ENCODE data around the gene MARCHF6. TPM values are rescaled to one million over a fixed set of nuclear protein-coding genes. Genes with fewer than 3 reads are reported as not detected.

Gene MARCHF6
- total and polyA plus RNA-seq, 2 donors from 2014 or later, result 70.4 to 177 TPM

DNA sequence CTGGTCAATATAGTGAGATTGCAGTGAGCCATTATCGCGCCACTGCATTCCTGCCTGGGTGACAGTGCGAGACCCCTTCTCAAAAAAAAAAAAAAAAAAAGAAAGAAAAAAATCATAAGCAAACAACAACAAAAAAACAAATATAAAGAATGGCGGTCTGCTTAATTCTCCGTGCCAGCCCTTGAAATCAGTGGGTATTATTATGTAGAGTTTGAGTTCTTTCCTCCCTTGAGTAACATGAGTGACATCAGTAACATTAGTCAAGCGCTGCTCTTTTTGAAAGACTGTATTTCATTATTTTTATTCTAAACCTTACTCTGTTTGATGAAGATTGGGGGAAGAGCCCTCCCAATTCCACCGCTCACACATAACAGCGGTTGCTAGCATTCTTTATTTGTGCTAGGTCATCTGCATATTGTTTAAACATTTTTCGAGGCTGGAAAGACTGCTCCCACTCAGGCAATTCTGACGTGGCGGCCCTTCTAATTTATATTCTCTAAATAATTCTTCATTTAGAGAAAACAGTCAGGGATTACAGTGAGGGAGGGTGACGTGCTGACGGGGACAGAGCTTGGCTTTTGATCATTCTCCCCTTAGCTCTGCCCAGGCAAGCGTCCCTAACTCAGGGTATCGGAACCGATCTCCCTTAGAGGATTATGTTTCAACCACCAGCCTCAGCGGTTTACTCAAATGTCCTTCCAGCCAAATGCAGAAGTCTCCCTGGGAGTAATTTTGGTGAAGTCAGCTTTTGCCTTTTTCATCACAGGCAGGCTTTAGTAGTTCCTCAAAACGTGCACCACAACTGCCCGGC is 860 bp upstream of the MARCHF6 start:
- FAIRE-seq (no peak), DNase-seq (peak in 2 of 5 donors; percentile 85 to 89)
- no peaks in the 10 kb centered on the region for H3K27me3 ChIP-seq (ENCODE audit: control insufficient read depth, insufficient read depth, low read length)
- H3K36me3 ChIP-seq (ENCODE audit: control insufficient read depth in 2 of 3, insufficient read depth in 3 of 3, low read length in 3 of 3), result no peaks in the 10 kb centered on the region
- no peaks in the 10 kb centered on the region for H3K9me3 ChIP-seq (ENCODE audit: control insufficient read depth in 2 of 3, insufficient read depth in 1 of 3, low read length in 3 of 3)
- H3K27ac ChIP-seq (ENCODE audit: low read depth in 2 of 2, low read length in 2 of 2), result peak overlapping the region; percentile 96 to 98
- TF ChIP-seq, protein P1, sequence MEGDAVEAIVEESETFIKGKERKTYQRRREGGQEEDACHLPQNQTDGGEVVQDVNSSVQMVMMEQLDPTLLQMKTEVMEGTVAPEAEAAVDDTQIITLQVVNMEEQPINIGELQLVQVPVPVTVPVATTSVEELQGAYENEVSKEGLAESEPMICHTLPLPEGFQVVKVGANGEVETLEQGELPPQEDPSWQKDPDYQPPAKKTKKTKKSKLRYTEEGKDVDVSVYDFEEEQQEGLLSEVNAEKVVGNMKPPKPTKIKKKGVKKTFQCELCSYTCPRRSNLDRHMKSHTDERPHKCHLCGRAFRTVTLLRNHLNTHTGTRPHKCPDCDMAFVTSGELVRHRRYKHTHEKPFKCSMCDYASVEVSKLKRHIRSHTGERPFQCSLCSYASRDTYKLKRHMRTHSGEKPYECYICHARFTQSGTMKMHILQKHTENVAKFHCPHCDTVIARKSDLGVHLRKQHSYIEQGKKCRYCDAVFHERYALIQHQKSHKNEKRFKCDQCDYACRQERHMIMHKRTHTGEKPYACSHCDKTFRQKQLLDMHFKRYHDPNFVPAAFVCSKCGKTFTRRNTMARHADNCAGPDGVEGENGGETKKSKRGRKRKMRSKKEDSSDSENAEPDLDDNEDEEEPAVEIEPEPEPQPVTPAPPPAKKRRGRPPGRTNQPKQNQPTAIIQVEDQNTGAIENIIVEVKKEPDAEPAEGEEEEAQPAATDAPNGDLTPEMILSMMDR (IDR thresholded peaks at IDR 0.05; ENCODE audit: borderline replicate concordance, extremely low read depth, insufficient read depth), result no peak
- H3K4me1 ChIP-seq (ENCODE audit: control insufficient read depth in 2 of 3, insufficient read depth in 2 of 3, low read depth in 1 of 3, low read length in 3 of 3), result peaks cover 0 to 10% (median 0%) of the 10 kb centered on the region in 3 donors
- peak overlapping the region; percentile 34 to 86 (median 84) for H3K9ac ChIP-seq (ENCODE audit: low read length in 3 of 3)
- intact Hi-C loops (cut with DNase I), result no loop called here
- H3K4me3 ChIP-seq (ENCODE audit: low read length in 3 of 3), result peak overlapping the region; percentile 54 to 90 (median 80)

DNA sequence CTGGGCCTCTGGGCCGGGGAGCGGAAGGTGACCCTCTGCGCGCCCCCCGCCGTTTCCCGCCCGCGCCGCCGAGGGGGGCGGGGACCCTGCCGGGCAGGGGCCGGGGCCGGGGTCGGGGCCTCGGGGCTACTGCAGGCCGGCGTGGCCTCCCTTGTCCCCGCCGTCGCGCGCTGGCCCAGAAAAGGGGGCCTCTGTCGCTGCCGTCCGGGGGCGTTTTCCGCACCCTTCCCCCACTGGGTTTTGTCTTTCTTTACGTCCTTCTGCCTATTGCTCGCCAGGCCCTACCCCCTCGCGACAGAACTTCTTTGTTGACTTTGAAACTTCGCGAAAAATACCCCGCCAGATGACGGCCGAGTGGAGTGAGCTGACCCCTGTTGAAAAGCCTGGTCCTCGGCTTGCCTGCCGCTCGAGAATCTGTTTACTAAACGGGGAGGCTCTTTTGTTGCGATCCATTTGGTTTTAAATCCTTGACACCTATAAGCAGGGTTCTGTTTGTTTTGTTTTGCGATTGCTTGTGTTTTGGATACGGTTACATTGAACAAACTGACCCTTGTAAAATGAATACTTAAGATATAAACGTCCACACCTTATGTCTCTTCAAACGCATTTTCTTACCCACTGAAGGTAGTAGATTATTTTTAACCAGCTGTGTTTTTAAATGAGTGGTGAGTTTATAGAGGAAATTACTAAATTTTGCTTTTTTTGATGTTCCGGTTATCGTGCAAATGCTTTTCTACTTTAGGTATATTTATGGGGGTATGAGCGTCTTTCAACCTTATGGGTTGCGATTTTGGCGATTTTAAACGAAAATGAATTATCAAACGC is 765 bp downstream of the MARCHF6 start:
- no peaks in the 10 kb centered on the region for H3K36me3 ChIP-seq (ENCODE audit: control insufficient read depth in 2 of 3, insufficient read depth in 3 of 3, low read length in 3 of 3)
- peak overlapping the region; percentile 96 to 98 for H3K27ac ChIP-seq (ENCODE audit: low read depth in 2 of 2, low read length in 2 of 2)
- intact Hi-C loops (cut with DNase I), result no loop called here
- TF ChIP-seq, protein P1 (IDR thresholded peaks at IDR 0.05; ENCODE audit: borderline replicate concordance, extremely low read depth, insufficient read depth), result no peak
- no peaks in the 10 kb centered on the region for H3K9me3 ChIP-seq (ENCODE audit: control insufficient read depth in 2 of 3, insufficient read depth in 1 of 3, low read length in 3 of 3)
- H3K9ac ChIP-seq (ENCODE audit: low read length in 3 of 3), result peak overlapping the region; percentile 48 to 84 (median 71)
- no peaks in the 10 kb centered on the region for H3K27me3 ChIP-seq (ENCODE audit: control insufficient read depth, insufficient read depth, low read length)
- DNase-seq (peak in 4 of 5 donors; percentile 74 to 86 (median 84)), FAIRE-seq (no peak)
- H3K4me3 ChIP-seq (ENCODE audit: low read length in 3 of 3), result peak overlapping the region; percentile 66 to 90 (median 90)
- H3K4me1 ChIP-seq (ENCODE audit: control insufficient read depth in 2 of 3, insufficient read depth in 2 of 3, low read depth in 1 of 3, low read length in 3 of 3), result peaks cover 0 to 10% (median 0%) of the 10 kb centered on the region in 3 donors

DNA sequence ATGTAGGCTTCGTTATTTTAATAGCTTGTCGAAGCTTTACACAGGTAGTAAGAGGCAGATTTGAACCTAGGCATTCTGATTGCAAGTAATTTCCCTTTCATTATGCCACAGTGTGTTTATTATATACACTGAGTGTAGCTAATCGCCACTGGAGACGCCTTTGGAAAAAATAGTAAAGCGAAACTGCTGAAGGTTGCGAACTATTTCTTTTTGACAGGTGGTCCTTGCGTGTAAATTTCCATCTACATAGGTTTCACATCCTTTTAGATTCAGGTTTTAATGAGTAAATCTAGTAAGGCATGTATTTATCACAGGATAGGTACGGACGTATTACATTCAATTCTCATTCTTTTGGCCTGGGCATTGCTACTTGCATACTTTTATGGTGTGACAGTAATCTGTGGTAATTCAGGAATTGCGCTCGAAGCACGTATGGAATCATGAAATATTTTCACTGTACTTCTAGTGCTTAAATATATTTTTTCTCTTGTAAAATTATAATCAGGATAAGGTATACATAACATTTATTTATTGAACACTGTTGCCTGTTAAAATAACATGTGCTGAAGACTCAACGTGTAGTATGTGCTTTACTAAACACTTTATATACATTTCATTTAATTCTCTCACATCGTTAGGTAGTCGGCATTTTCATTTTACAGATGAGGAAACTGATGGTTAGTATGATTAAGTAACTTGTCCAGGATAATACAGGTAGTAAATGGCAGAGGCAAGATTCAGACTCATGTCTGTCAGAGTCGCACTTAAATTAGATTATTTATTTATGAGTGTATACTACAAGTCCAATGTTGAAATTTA is 1.8 kb downstream of the MARCHF6 start:
- Histone ChIP-seq H3K9me3 (ENCODE audit: control insufficient read depth in 2 of 3, insufficient read depth in 1 of 3, low read length in 3 of 3) (no peaks in the 10 kb centered on the region), H3K9ac (ENCODE audit: low read length in 3 of 3) (peak overlapping the region; percentile 48 to 84 (median 71)), H3K4me1 (ENCODE audit: control insufficient read depth in 2 of 3, insufficient read depth in 2 of 3, low read depth in 1 of 3, low read length in 3 of 3) (peaks cover 0 to 10% (median 0%) of the 10 kb centered on the region in 3 donors), H3K36me3 (ENCODE audit: control insufficient read depth in 2 of 3, insufficient read depth in 3 of 3, low read length in 3 of 3) (no peaks in the 10 kb centered on the region), H3K4me3 (ENCODE audit: low read length in 3 of 3) (peak overlapping the region; percentile 66 to 90 (median 90)), H3K27me3 (ENCODE audit: control insufficient read depth, insufficient read depth, low read length) (no peaks in the 10 kb centered on the region), H3K27ac (ENCODE audit: low read depth in 2 of 2, low read length in 2 of 2) (peak overlapping the region; percentile 0 to 56)
- DNase-seq, result peak in 2 of 5 donors; percentile 57 to 63
- intact Hi-C loops (cut with DNase I), result no loop called here
- FAIRE-seq, result no peak
- TF ChIP-seq, protein P1 (IDR thresholded peaks at IDR 0.05; ENCODE audit: borderline replicate concordance, extremely low read depth, insufficient read depth), result no peak

Data from kidney (tissue), 14 donors.